Left kidney (tissue), 2 donors: ENCODE data around the gene TATDN2. TPM values are rescaled to one million over a fixed set of nuclear protein-coding genes. Genes with fewer than 3 reads are reported as not detected.

Experiments used
- DNase-seq: peaks from one replicate; pipeline ENCODE4 v3.0.0-alpha.2; 2013
- polyA plus RNA-seq: library from polyadenylated mRNA; unstranded; fragments of 120-200 nt; gene quantifications from one replicate; pipeline ENCODE4 v1.2.1, GENCODE V29; 2013; ENCODE audit not compliant: insufficient read length

The TATDN2 gene
- polyA plus RNA-seq, 1 donor: 41.0 TPM

- DNase-seq: no peak
These were observed 69.2 kb downstream of the TATDN2 start for GRCh38 chr3:10317311-10317960.

DNA sequence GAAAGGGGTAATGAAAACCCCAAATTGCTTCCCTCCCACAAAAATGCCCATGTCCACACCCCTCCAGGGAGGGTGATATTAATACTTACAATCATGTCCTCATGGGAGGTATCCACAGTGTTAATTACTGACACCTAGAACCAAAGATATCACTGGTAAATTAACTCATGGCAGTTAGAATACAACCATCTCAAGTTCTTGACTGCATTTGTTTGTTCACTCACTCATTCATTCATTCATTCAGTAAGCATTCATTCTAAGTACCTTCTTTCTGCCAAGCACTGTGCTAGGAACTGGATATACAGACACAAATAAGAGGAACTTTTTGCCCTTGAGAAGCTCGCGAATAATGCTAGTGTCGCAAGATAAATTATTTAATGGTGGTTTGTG, 69.7 kb downstream of the TATDN2 start:
- DNase-seq: no peak

DNA sequence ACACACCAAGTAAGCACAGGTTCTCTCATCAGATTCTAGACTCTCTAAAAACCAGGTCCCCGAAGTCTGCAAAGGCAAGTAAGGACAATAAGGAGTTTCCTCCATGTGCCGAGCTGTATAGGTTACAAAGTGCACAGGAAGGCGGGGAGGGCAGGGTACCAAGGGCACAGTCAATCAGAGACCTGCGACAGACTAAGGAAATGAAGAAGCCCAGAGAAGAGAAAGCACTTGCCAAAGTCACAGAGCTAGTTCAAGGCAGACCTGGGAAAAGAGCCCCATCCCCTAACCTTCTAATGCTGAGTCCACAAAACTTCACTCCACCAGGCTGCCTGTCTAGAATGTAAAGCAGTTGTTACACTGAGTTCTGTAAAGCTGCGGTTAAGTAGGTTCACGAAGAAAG, 71.0 kb downstream of the TATDN2 start:
- no peak for DNase-seq

GRCh38 chr3:10319804-10320203, 71.5 kb downstream of the TATDN2 start:
- DNase-seq: no peak

GRCh38 chr3:10320320-10320677, 72.0 kb downstream of the TATDN2 start:
- DNase-seq: no peak

- DNase-seq: no peak
These were observed 73.5 kb downstream of the TATDN2 start for GRCh38 chr3:10321630-10322351.

DNA sequence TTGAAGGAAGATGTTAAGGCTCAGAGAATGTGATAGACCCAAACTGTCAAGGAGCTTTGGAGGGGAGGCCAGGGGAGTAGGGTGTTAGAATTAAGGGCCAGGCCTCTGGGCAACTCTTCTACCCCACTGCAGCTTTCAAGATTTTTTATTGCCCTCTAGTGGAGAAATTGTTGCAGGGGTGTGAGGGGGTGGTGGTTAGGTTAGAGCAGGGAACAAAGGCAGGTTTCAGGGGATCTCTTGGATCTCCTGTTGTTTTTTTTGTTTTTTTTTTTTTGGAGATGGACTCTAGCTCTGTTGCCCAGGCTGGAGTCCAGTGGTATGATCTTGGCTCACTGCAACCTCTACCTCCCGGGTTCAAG, 74.1 kb downstream of the TATDN2 start:
- no peak for DNase-seq

DNA sequence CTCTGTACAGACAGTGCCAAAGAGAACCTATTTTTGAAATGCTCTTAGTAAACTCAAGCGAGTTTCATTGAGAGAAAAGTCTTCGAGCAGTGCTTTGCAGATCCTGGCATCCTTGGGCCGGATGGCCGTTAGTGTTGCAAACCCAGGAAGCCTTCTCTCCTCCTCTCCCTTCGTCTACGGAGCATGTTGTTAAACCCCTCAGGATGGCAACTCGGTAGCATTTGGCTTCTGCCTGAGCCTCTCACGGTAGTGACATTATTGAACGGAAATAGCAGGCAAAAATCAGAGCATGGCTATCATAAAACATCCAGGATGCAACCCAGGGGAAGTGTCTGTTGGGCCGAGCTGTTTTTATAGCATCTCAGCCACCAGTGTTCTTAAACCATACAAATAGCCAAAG, 79.3 kb downstream of the TATDN2 start:
- no peak for DNase-seq

DNA sequence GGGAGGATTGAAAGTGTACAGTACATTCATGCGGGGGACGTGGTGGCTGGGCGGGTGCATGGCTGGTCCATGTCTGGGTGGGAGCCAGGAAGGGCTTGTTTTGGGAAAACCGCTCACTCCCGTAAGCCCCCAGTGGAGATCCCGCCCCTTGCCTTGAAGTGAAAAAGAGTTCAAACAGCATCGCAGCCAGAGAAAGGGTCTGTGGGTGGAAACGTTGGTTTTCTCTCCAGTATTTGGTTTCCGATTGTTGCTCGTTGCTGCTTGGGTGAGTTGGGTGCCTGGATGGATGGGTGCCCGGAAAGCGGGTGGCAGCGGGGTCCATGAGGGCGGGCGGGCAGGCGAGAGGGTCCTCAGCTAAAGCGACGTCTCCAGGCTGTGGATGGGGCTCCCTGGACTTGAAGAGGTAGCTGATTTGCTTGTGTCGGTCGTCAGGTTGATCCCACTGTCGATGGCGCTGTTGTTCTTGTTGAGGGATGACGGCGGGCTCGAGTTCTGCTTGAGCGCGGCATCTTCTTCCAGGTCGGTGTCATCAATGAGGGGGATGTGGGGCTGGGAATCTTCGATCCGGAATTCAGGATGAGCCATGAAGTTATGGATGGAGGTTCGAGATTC, 80.3 kb downstream of the TATDN2 start:
- no peak for DNase-seq

GRCh38 chr3:10329495-10330015, 81.3 kb downstream of the TATDN2 start:
- no peak for DNase-seq

DNA sequence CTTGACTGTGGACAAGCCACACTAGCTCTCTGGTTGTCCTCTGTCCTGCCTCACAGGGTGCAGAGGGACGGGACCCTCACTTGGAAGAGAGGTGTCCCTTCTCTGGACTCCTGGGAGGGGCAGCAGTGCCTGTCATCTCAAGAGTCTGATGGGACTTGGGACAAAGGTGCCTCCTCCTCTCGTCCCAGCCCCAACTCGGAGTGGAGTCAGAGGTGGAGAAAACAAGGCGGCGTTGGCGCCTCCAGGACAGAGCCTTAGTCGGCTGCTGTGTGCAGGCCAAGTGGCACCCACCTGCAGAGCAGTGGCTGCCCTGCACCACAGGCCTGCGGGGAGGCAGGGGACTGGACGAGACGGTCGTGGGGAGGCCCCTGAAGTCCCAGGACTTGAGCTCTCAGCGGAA, 82.1 kb downstream of the TATDN2 start:
- no peak for DNase-seq

Other genes starting within 250 kb of the TATDN2 start
- 29.4 TPM for gene FANCD2, start 222.0 kb upstream of the TATDN2 start, polyA plus RNA-seq
- gene FANCD2OS, start 140.2 kb upstream of the TATDN2 start, polyA plus RNA-seq: 0.81 TPM
- 194 TPM for gene BRK1, start 132.8 kb upstream of the TATDN2 start, polyA plus RNA-seq
- gene VHL, start 106.7 kb upstream of the TATDN2 start, polyA plus RNA-seq: 93.1 TPM
- 1.00 TPM for gene IRAK2, start 83.5 kb upstream of the TATDN2 start, polyA plus RNA-seq
- gene GHRL, start 44.5 kb downstream of the TATDN2 start, polyA plus RNA-seq: 2.7 TPM
- gene SEC13, start 72.7 kb downstream of the TATDN2 start, polyA plus RNA-seq: 117 TPM